HG02943 (cell line): ENCODE data around the gene PCDHB8.
"Not testable (repeated sequence)": the region's sequence is repeated elsewhere in the genome, so short reads cannot be mapped to it uniquely, and the experiment has no call there.

Experiments
- ATAC-seq: cut with Tn5 transposase; IDR thresholded peaks from one replicate; pipeline ENCODE4 v1.9.1; 2021; ENCODE audit warnings: mild to moderate bottlenecking, low read depth, moderate library complexity; ENCODE audit not compliant: unreplicated experiment

The PCDHB8 gene

DNA sequence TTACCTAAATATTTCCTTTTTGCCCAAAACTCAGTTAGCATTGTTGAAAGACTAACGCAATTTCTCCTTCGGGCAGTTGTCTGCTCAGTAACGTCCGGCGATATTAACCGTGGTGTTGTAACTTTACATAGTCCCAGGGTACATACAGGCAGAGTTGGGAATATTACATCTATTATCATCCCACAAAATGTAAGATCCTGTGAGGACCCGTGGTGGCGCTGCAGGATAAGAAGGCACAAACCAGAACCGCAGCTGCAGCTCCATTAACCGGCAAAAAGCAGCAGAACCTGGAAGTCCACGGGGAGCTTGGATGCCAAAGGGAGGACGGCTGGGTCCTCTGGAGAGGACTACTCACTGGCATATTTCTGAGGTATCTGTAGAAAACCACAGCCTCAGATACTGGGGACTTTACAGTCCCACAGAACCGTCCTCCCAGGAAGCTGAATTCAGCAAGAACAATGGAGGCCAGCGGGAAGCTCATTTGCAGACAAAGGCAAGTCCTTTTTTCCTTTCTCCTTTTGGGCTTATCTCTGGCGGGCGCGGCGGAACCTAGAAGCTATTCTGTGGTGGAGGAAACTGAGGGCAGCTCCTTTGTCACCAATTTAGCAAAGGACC is at the start of gene PCDHB8:
PCDHB8 (plus strand) TSS at position 214 of the 615 bp plus-strand sequence; CDS start at position 459, 245 bp downstream.
- ATAC-seq, result not testable (repeated sequence)

DNA sequence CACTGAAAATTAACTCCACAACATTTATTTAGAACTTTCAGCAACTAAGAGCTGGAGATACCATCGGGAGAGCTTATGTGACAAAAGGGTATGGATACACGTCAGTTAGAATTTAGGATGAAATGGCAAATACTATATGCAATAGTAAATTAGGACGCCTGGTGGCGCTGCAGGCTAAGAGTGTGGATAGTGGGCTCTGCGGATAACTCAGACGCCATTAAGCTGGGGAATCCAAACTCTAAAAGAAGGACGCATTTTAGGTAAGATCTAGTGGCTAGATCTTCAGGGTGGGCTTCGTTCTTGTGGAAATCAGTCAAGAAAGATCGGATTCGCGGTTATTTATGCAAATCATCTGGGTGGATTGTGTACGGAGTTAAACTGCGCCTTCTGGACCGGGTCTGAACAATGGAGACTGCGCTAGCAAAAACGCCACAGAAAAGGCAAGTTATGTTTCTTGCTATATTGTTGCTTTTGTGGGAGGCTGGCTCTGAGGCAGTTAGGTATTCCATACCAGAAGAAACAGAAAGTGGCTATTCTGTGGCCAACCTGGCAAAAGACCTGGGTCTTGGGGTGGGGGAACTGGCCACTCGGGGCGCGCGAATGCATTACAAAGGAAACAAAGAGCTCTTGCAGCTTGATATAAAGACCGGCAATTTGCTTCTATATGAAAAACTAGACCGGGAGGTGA is 42.4 kb upstream of the PCDHB8 start, which contains the start of gene PCDHB5:
PCDHB5 (plus strand) TSS at position 177 of the 688 bp plus-strand sequence; CDS start at position 406, 229 bp downstream.
- ATAC-seq, result no peak

DNA sequence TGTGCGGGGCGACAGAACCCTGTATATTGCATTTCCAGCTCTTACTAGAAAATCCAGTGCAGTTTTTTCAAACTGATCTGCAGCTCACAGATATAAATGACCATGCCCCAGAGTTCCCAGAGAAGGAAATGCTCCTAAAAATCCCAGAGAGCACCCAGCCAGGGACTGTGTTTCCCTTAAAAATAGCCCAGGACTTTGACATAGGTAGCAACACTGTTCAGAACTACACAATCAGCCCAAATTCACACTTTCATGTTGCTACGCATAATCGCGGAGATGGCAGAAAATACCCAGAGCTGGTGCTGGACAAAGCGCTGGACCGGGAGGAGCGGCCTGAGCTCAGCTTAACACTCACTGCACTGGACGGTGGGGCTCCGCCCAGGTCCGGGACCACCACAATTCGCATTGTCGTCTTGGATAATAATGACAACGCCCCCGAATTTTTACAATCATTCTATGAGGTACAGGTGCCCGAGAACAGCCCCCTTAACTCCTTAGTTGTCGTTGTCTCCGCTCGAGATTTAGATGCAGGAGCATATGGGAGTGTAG is 41.8 kb upstream of the PCDHB8 start:
- no peak for ATAC-seq

DNA sequence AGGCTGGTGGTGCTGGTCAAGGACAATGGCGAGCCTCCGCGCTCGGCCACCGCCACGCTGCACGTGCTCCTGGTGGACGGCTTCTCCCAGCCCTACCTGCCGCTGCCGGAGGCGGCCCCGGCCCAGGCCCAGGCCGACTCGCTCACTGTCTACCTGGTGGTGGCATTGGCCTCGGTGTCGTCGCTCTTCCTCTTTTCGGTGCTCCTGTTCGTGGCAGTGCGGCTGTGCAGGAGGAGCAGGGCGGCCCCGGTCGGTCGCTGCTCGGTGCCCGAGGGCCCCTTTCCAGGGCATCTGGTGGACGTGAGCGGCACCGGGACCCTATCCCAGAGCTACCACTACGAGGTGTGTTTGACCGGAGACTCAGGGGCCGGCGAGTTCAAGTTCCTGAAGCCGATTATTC is 40.2 kb upstream of the PCDHB8 start:
- not testable (repeated sequence) for ATAC-seq

DNA sequence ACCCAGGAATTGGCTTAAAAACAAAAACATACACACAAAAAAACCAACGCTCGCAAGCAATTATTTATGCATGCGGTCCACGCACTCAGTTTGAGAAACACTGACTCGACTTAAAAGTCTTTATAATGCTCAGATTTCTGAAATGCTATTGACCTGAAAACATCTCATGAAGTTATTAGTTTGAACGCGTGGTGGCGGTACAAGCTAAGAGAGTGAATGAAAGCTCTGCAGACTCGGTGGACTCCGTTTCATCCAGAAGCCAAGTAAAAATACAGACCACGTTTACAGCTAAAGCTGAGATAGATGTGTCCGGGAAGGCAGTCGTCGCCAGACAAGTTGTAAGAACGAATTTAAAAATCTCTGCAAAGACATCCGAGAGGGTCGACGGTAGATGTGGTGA is 27.8 kb upstream of the PCDHB8 start, which contains the start of gene PCDHB6:
PCDHB6 (plus strand) TSS at position 246 of the 400 bp plus-strand sequence. CDS start 201 bp downstream, outside the sequence.
- ATAC-seq, result no peak

DNA sequence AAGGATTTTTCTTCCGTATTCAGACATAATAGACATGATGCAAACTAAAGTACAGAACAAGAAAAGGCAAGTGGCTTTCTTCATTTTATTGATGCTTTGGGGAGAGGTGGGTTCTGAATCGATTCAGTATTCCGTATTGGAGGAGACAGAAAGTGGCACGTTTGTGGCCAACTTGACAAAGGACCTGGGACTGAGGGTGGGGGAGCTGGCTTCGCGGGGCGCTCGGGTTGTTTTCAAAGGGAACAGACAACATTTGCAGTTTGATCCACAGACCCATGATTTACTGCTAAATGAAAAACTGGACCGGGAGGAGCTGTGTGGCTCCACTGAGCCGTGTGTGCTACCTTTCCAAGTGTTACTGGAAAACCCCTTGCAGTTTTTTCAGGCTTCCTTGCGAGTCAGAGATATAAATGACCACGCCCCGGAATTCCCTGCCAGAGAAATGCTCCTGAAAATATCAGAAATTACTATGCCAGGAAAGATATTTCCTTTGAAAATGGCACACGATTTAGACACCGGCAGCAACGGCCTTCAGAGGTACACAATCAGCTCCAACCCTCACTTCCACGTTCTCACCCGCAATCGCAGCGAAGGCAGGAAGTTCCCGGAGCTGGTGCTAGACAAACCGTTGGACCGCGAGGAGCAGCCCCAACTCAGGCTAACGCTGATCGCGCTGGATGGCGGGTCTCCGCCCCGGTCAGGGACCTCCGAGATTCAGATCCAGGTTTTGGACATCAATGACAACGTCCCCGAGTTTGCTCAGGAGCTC is 27.2 kb upstream of the PCDHB8 start:
- ATAC-seq, result no peak

DNA sequence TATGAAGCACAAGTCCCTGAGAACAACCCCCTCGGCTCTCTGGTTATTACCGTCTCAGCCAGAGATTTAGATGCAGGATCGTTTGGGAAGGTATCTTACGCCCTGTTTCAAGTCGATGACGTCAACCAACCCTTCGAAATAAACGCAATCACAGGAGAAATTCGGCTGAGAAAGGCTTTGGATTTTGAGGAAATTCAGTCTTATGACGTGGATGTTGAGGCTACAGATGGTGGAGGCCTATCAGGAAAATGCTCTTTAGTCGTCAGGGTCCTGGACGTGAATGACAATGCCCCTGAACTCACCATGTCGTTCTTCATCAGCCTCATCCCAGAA is 26.6 kb upstream of the PCDHB8 start:
- no peak for ATAC-seq

DNA sequence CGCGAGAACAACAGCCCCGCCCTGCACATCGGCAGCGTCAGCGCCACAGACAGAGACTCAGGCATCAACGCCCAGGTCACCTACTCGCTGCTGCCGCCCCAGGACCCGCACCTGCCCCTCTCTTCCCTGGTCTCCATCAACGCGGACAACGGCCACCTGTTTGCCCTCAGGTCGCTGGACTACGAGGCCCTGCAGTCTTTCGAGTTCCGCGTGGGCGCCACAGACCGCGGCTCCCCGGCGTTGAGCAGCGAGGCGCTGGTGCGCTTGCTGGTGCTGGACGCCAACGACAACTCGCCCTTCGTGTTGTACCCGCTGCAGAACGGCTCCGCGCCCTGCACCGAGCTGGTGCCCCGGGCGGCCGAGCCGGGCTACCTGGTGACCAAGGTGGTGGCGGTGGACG is 26.0 kb upstream of the PCDHB8 start:
- ATAC-seq, result not testable (repeated sequence)

DNA sequence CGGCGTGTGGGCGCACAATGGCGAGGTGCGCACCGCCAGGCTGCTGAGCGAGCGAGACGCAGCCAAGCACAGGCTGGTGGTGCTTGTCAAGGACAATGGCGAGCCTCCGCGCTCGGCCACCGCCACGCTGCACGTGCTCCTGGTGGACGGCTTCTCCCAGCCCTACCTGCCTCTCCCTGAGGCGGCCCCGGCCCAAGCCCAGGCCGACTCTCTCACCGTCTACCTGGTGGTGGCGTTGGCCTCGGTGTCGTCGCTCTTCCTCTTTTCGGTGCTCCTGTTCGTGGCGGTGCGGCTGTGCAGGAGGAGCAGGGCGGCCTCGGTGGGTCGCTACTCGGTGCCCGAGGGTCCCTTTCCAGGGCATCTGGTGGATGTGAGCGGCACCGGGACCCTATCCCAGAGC is 25.5 kb upstream of the PCDHB8 start:
- ATAC-seq, result not testable (repeated sequence)

DNA sequence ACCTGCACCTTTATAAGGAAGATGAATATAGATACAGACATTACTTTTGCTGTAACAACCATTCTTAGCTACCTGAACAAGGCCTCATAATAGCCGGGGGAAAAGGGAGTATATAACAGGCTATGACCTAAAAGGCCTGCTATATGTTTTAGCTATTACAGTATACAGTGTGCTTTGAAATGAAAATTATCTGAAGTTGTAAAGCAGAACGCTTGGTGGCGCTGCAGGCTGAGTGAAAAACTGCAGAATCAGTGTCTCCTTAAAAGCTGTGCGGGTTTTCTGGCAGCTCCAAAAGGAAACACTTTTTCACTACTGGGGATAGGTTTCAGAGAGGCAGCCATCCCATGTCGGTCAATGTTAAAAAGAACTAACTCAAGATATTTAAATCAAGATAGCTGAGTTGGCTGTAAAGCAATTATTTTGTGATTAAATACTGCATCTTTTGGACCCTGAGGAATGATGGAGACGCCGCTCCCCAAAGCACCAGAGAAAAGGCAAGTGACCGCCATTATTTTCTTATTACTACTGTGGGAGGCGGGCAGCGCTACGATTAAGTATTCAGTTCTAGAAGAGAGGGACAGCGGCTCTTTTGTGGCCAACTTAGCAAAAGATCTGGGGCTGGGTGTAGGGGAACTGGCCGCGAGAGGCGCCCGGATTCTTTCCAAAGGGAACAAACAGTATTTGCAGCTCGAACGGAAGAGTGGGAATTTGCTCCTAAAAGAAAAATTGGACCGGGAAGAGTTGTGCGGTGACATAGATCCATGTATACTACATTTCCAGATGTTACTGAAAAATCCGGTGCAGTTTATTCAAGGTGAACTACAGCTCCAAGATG is 21.8 kb upstream of the PCDHB8 start:
- no peak for ATAC-seq

DNA sequence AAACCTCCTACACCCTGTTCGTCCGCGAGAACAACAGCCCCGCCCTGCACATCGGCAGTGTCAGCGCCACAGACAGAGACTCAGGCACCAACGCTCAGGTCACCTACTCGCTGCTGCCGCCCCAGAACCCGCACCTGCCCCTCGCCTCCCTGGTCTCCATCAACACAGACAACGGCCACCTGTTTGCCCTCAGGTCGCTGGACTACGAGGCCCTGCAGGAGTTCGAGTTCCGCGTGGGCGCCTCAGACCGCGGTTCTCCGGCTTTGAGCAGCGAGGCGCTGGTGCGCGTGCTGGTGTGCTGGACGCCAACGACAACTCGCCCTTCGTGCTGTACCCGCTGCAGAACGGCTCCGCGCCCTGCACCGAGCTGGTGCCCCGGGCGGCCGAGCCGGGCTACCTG is 20.2 kb upstream of the PCDHB8 start:
- not testable (repeated sequence) for ATAC-seq

DNA sequence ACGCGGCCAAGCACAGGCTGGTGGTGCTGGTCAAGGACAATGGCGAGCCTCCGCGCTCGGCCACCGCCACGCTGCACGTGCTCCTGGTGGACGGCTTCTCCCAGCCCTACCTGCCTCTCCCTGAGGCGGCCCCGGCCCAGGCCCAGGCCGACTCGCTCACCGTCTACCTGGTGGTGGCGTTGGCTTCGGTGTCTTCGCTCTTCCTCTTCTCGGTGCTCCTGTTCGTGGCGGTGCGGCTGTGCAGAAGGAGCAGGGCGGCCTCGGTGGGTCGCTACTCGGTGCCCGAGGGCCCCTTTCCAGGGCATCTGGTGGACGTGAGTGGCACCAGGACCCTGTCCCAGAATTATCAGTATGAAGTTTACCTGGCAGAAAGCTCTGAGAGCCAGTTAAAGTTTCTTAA is 19.7 kb upstream of the PCDHB8 start:
- ATAC-seq, result not testable (repeated sequence)

DNA sequence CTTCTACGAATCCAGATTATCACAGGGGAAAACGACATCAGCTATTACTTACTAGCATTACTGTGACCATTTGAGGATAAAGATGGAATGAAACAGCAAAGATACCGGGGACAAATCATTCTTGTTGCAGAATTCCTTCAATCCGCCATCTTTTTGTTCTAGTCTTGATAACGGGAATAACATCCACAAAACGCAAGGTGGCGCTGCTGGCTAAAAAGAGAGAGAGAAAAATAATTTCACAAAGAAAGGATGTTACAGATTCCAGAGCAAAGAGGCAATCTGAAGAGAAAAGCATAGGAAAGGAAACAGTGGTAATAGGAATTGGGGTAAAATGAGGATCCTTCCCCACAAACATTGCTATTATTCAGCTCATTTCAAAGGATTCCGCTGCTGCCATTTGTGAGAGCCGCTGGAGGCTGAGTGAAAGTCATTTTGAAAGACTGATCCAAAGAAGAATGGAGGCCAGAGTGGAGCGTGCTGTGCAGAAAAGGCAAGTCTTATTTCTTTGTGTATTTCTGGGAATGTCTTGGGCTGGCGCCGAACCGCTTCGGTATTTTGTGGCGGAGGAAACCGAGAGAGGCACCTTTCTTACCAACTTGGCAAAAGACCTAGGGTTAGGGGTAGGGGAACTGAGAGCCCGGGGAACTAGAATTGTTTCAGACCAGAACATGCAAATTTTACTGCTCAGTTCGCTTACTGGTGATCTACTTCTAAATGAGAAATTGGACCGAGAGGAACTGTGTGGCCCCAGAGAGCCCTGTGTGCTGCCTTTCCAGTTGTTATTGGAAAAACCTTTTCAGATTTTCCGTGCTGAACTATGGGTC is 5.0 kb upstream of the PCDHB8 start, which contains the start of gene PCDHB7:
PCDHB7 (plus strand) TSS at position 264 of the 824 bp plus-strand sequence; CDS start at position 456, 192 bp downstream.
- ATAC-seq, result no peak

DNA sequence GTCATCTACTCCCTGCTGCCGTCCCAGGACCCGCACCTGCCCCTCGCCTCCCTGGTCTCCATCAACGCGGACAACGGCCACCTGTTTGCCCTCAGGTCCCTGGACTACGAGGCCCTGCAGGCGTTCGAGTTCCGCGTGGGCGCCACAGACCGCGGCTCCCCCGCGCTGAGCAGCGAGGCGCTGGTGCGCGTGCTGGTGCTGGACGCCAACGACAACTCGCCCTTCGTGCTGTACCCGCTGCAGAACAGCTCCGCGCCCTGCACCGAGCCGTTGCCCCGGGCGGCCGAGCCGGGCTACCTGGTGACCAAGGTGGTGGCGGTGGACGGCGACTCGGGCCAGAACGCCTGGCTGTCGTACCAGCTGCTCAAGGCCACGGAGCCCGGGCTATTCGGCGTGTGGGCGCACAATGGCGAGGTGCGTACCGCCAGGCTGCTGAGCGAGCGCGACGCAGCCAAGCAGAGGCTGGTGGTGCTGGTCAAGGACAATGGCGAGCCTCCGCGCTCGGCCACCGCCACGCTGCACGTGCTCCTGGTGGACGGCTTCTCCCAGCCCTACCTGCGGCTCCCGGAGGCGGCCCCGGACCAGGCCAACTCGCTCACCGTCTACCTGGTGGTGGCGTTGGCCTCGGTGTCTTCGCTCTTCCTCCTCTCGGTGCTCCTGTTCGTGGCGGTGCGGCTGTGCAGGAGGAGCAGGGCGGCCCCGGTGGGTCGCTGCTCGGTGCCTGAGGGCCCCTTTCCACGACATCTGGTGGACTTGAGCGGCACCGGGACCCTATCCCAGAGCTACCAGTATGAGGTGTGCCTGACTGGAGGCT is 3.1 kb upstream of the PCDHB8 start:
- not testable (repeated sequence) for ATAC-seq

DNA sequence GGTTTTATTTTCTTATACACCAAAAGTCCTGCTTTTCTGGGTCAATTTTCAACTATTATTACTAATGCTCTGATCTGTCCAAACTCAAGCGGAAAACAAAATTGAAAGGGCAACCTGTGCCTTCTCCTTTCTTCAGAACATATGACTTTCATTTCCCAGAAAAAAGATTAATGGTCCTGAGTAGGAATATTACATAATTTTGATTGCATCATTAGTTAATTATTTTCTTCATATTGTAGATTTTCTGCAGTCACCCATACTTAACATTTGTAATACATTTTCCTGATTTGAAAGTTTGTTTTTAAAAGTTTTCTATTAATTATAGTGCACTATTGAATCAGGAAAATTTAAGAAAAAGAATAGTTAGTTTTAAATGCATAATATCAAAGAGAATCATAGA is 1.7 kb upstream of the PCDHB8 start:
- ATAC-seq, result no peak

DNA sequence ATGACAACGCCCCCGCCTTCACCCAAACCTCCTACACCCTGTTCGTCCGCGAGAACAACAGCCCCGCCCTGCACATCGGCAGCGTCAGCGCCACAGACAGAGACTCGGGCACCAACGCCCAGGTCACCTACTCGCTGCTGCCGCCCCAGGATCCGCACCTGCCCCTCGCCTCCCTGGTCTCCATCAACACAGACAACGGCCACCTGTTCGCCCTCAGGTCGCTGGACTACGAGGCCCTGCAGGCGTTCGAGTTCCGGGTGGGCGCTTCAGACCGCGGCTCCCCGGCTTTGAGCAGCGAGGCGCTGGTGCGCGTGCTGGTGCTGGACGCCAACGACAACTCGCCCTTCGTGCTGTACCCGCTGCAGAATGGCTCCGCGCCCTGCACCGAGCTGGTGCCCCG is 1.8 kb downstream of the PCDHB8 start:
- not testable (repeated sequence) for ATAC-seq

DNA sequence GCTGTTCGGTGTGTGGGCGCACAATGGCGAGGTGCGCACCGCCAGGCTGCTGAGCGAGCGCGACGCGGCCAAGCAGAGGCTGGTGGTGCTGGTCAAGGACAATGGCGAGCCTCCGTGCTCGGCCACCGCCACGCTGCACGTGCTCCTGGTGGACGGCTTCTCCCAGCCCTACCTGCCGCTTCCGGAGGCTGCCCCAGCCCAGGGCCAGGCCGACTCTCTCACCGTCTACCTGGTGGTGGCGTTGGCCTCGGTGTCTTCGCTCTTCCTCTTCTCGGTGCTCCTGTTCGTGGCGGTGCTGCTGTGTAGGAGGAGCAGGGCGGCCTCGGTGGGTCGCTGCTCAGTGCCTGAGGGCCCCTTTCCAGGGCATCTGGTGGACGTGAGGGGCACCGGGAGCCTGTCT is 2.3 kb downstream of the PCDHB8 start:
- not testable (repeated sequence) for ATAC-seq

DNA sequence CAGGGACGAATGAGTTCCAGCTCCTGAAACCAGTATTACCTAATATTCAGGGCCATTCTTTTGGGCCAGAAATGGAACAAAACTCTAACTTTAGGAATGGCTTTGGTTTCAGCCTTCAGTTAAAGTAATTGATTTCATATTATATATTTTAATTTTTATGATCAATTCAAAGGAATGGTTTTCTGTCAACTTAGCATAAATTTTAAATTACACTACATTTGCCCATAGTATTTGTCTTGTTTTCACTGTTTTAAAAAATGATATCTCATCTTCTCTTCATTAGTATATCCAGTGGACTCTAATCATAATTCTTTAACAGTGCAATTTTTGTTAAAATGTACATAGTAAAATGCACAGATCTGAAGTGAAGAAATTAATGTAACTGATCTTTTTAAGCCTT is 2.7 kb downstream of the PCDHB8 start:
- no peak for ATAC-seq
